HG03196 (cell line): ENCODE measurements around the gene IGDCC3.

Experiments
- ATAC-seq: cut with Tn5 transposase; IDR thresholded peaks from one replicate; pipeline ENCODE4 v1.9.1; 2021; ENCODE audit not compliant: unreplicated experiment

The IGDCC3 gene

GRCh38 chr15:65300924-65301441, 76.8 kb downstream of the IGDCC3 start:
- ATAC-seq: no peak

- ATAC-seq: no peak
Measured at GRCh38 chr15:65298731-65299130, 79.1 kb downstream of the IGDCC3 start.

GRCh38 chr15:65292938-65293518, 84.8 kb downstream of the IGDCC3 start:
- ATAC-seq: no peak

GRCh38 chr15:65290228-65290627, 87.6 kb downstream of the IGDCC3 start:
- no peak for ATAC-seq

- no peak for ATAC-seq
Measured at GRCh38 chr15:65289261-65289854, 88.4 kb downstream of the IGDCC3 start.

- ATAC-seq: no peak
Measured at GRCh38 chr15:65287520-65287855, 90.3 kb downstream of the IGDCC3 start.

GRCh38 chr15:65286704-65287519, 90.9 kb downstream of the IGDCC3 start, which contains the start of gene PARP16:
PARP16 (minus strand) TSS chr15:65286883; CDS start chr15:65286426, 457 bp downstream.
- peak; percentile 93 for ATAC-seq

- ATAC-seq: peak; percentile 24
Measured at GRCh38 chr15:65286069-65286703, 91.6 kb downstream of the IGDCC3 start.

- no peak for ATAC-seq
Measured at GRCh38 chr15:65285291-65286068, 92.3 kb downstream of the IGDCC3 start.

- no peak for ATAC-seq
Measured at GRCh38 chr15:65278480-65278879, 99.3 kb downstream of the IGDCC3 start.
